NT2/D1 (cell line): ENCODE data around the gene MRPL32.

Experiments
- DNase-seq: peaks from one replicate; pipeline ENCODE4 v3.0.0-alpha.2; 2011; ENCODE audit warnings: low read depth, low spot score
- H3K27me3 ChIP-seq: 2 replicates; pipeline ENCODE4 v1.6.0; 2011; ENCODE audit warnings: mild to moderate bottlenecking; ENCODE audit not compliant: insufficient read length, insufficient read depth
- H3K36me3 ChIP-seq: 2 replicates; pipeline ENCODE4 v1.6.1; 2011; ENCODE audit warnings: mild to moderate bottlenecking, low read length, mixed read lengths; ENCODE audit not compliant: insufficient read depth, insufficient read length
- H3K4me1 ChIP-seq: 2 replicates; pipeline ENCODE4 v1.5.1; 2011; ENCODE audit not compliant: insufficient read depth, insufficient read length
- H3K4me3 ChIP-seq: 2 replicates; pipeline ENCODE4 v1.5.1; 2011; ENCODE audit warnings: low read depth; ENCODE audit not compliant: insufficient read length
- H3K9ac ChIP-seq: 2 replicates; pipeline ENCODE4 v1.6.0; 2011; ENCODE audit warnings: low read depth; ENCODE audit not compliant: insufficient read length
- H3K9me3 ChIP-seq: 2 replicates; pipeline ENCODE4 v1.5.1; 2011; ENCODE audit warnings: mild to moderate bottlenecking, low read length; ENCODE audit not compliant: insufficient read depth
- SUZ12 ChIP-seq: IDR thresholded peaks from 2 replicates; pipeline ENCODE4 v1.6.1; 2011; ENCODE audit not compliant: insufficient read length, insufficient read depth; ENCODE audit errors: extremely low read depth
- YY1 ChIP-seq: IDR thresholded peaks from 2 replicates; pipeline ENCODE4 v1.6.1; 2011; ENCODE audit not compliant: insufficient read length, insufficient read depth
- ZNF274 ChIP-seq: IDR thresholded peaks from 2 replicates; pipeline ENCODE4 v1.6.1; 2011; ENCODE audit warnings: mild to moderate bottlenecking, low read depth, low read length

Gene MRPL32

DNA sequence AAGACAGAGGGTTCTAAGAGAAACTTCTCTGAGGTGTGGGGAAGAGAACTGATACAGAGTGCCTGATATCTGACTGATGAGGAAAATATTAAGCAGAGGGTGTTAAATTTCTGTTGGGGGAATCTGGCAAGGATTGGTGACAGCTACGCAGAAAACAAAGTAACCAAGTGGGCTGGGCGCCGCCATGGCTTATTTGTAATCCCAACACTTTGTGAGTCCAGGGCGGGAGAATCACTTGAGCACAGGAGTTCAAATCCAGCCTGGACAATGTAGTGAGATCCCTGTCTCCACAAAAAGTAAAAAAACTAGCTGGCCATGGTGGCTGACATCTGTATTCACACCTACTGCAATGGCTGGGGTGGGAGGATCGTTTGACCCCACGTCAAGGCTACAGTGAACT lies 18.2 kb upstream of the MRPL32 start:
- Histone ChIP-seq H3K4me1 (peaks cover 3% of the 10 kb centered on the region), H3K36me3 (peaks cover 62% of the 10 kb centered on the region), H3K9ac (no peak overlapping the region), H3K27me3 (no peaks in the 10 kb centered on the region), H3K9me3 (peaks cover 13% of the 10 kb centered on the region; the same call in 1 of the 2 replicates), H3K4me3 (no peak overlapping the region)
- TF ChIP-seq ZNF274 (no peak), YY1 (no peak)
- no peak for DNase-seq

DNA sequence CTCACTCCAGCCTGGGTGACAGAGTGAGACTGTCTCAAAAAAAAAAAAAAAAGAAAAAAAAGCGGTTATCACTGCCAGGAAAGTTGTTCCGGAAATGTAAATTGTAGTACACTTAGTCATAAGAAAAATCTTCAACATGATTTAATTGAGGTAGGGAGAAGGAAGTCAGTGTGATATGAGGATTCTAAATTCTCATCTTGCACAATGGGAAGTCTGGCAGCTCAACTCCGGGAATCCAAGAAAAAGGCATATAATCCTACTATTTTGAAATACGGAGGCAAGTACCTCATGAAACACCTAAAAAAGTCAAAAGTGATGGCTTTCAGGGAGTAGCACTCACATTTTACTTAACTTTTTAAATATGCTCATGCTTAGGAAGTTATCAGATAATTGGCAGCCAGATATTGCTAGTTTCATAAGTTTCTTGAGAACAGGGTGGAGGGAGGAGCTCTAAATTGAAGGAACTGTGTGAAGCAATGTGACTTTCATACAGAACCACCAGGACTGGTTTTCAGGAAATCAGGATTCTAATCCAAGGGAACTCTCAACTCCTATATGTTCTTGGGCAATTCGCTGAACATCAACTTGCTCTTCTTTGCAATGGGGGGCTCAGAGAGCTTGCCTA lies 17.6 kb upstream of the MRPL32 start:
- Histone ChIP-seq H3K9me3 (peaks cover 13% of the 10 kb centered on the region; the same call in 1 of the 2 replicates), H3K9ac (no peak overlapping the region), H3K36me3 (peaks cover 64% of the 10 kb centered on the region), H3K4me1 (peaks cover 3% of the 10 kb centered on the region), H3K4me3 (no peak overlapping the region), H3K27me3 (no peaks in the 10 kb centered on the region)
- no peak for DNase-seq
- TF ChIP-seq YY1 = no peak
- no peak for TF ChIP-seq SUZ12
- TF ChIP-seq ZNF274 = no peak

DNA sequence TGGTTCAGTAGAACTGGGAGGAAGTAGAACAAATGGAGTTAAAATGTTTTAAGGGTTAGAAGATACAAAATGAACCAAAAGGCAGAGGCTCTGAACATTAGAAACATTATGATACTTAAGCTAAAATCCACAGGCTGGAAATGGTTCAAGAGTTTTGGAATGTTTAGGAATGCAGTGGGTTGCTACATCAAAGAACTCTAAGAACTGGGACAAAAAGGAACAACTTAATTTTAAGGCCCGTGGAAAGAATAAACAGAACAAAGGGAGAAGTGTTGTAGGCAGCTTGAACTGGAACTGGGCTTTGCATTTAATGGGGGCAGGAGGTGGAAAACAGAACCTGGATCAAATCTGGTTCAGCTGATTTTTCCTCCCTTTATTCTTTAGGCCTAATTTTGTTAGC lies 16.8 kb upstream of the MRPL32 start:
- no peak for DNase-seq
- Histone ChIP-seq H3K36me3 (peaks cover 64% of the 10 kb centered on the region), H3K9ac (no peak overlapping the region), H3K9me3 (peaks cover 5% of the 10 kb centered on the region; the same call in 1 of the 2 replicates), H3K4me1 (peaks cover under 1% of the 10 kb centered on the region), H3K27me3 (no peaks in the 10 kb centered on the region), H3K4me3 (no peak overlapping the region)
- TF ChIP-seq SUZ12 = no peak
- no peak for TF ChIP-seq ZNF274
- TF ChIP-seq YY1 = no peak

DNA sequence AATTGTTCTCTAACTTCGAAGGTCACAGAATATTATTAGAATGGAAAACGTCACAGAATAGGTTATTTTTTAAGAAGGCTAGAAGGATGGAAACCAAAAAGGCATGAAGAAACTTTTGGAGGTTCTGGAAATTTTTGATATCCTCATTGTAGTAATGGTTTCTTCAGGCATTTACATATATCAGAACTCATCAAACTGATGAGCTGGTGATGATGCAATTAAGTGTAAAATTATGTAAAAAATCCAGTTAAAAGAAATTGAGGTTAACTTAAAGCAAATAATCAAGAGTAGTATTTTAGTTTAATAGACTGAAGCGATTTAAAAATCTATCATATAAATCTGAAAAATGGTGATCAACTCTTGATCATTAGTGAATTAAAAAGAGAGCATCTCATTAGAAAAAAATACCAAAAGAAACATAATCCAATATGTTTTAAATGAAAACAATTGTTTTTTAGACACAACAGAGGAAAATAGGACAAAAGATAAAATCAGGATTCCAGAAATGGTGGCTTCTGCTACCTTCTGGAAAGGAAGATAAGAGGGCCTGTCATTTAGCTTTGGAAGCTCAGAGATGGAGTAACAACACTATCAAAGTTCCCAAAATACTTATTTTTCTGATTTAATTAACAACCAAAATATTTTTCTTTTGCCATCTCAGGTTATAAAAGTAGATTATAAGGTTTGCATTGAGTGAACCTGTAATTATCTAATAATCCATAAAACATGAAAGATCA lies 10.0 kb upstream of the MRPL32 start:
- no peak for TF ChIP-seq SUZ12
- TF ChIP-seq ZNF274 = no peak
- no peak for TF ChIP-seq YY1
- H3K4me3 ChIP-seq = no peak overlapping the region
- no peak for DNase-seq
- no peaks in the 10 kb centered on the region for H3K4me1 ChIP-seq
- no peak overlapping the region for H3K9ac ChIP-seq
- H3K36me3 ChIP-seq = peaks cover 96% of the 10 kb centered on the region
- H3K27me3 ChIP-seq = no peaks in the 10 kb centered on the region
- no peaks in the 10 kb centered on the region for H3K9me3 ChIP-seq

DNA sequence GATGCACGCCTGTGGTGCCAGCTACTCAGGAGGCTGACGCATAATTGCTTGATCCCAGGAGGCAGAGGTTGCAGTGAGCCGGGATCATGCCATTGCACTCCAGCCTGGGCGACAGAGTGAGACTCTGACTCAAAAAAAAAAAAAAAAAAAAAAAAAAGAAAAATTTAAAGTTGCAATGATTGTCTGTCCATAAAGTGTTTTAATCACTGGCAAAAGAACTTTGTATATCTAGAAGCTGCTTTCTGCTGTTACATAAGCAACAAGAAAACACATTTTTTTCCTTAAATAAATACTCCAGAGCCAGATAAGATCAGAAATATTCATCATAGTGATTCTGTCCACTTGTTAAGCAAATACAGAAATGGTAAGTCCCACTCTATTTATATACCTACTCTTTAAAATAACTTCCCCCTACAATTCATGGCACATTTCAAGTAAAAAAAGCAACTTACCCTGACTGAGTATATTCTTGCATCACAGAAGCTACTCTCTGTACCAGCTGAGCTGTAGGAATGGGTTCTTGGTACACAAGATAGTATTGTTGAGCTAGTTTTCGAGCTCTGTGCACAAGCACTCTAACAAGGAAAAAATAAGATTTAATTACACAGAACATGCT lies 7.8 kb upstream of the MRPL32 start:
- Histone ChIP-seq H3K9me3 (no peaks in the 10 kb centered on the region), H3K4me3 (no peak overlapping the region), H3K27me3 (no peaks in the 10 kb centered on the region), H3K4me1 (peaks cover 2% of the 10 kb centered on the region), H3K9ac (no peak overlapping the region), H3K36me3 (peaks cover 81% of the 10 kb centered on the region)
- DNase-seq = no peak
- TF ChIP-seq SUZ12 = no peak
- TF ChIP-seq ZNF274 = no peak
- no peak for TF ChIP-seq YY1

DNA sequence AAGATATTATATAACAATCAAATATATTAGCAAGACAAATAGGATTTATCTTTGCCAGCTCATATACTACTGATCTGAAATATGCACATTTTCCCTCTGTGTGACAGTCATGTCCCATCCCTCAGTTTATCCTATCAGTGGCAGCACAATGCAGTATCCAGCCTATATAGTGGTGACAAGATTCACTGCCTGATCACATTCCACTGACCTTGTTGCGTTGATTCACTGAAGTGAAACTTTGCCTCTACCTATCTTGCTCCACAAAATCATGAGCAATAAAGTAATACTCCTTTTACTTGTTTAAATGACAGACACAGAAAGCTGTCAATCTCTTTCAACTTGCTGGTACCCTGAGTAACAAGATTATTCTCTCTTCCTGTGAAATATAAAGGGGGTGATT lies 6.5 kb upstream of the MRPL32 start:
- no peaks in the 10 kb centered on the region for H3K27me3 ChIP-seq
- TF ChIP-seq SUZ12 (no peak), YY1 (no peak), ZNF274 (no peak)
- H3K4me1 ChIP-seq = peaks cover 2% of the 10 kb centered on the region
- no peak overlapping the region for H3K4me3 ChIP-seq
- no peak for DNase-seq
- H3K36me3 ChIP-seq = peaks cover 72% of the 10 kb centered on the region
- H3K9me3 ChIP-seq = no peaks in the 10 kb centered on the region
- no peak overlapping the region for H3K9ac ChIP-seq

DNA sequence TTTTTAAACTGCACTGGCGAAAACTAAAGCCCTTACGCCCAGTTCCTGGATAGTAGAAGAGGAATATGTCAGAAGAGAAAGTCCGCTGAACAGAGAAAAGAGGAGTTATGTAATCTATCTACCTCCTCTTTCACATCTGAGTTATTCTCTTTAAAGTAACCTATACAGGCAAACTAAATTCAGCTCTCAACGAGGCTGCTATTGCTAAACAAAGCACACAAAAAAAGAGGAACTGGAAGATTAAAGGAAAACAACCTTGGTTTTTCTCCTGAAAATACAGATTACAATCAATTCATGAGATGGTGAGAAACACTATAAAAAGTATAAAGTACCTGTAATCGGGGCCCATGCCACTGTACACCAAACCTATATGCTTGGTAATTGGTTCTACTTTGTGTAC lies 6.0 kb upstream of the MRPL32 start:
- no peak for TF ChIP-seq YY1
- no peak for TF ChIP-seq ZNF274
- DNase-seq = no peak
- Histone ChIP-seq H3K36me3 (peaks cover 67% of the 10 kb centered on the region), H3K9me3 (no peaks in the 10 kb centered on the region), H3K27me3 (no peaks in the 10 kb centered on the region), H3K4me3 (no peak overlapping the region), H3K4me1 (peaks cover 2% of the 10 kb centered on the region), H3K9ac (no peak overlapping the region)
